K562 (cell line): ENCODE measurements around the gene SHISA5. TPM values are rescaled to one million over a fixed set of nuclear protein-coding genes. Genes with fewer than 3 reads are reported as not detected.
"Not testable (repeated sequence)": the region's sequence is repeated elsewhere in the genome, so short reads cannot be mapped to it uniquely, and the experiment has no call there.

Experiments used
- ATAC-seq: fragments of 200-7000 bp; cut with Tn5 transposase; 3 replicates; pipeline ENCODE4 v1.9.1; 2020; ENCODE audit warnings: moderate library complexity
- BruUV-seq: library from RNA; stranded (reverse); fragments of 400-500 nt; replicated peaks from 2 replicates; lab custom pipeline; 2021; lab: Mats Ljungman, UMichigan
- CTCF ChIA-PET: fragments of 300-600 bp; formaldehyde crosslinking; extraction: SDS; loops from one replicate; lab custom pipeline; 2021; ENCODE audit warnings: low intra/inter-chr PET ratio; lab: Yijun Ruan, JAX
- POLR2A ChIA-PET: fragments of 300-600, 350-650 bp; sonication (Branson Sonifier 250); formaldehyde crosslinking; extraction: SDS; loops from one replicate; lab custom pipeline; 2021; ENCODE audit warnings: antibody characterized with exemption, inconsistent platforms; lab: Yijun Ruan, JAX
- DNase-seq, 4 experiments: peaks; one replicate each; pipeline versions ENCODE4 v3.0.0 to v3.0.0-alpha.2; 2011 to 2018; ENCODE audit warnings: low spot score in 3 of 4, mixed read lengths in 3 of 4; ENCODE audit errors: extremely low read depth in 1 of 4
- FAIRE-seq: peaks from 2 replicates; lab custom pipeline; 2011; peaks lifted over from hg19 to GRCh38; lab: Jason Lieb, UNC
- H2AFZ ChIP-seq: 2 replicates; pipeline ENCODE4 v1.6.0; 2011; ENCODE audit warnings: low read depth, low read length, control low read depth, inconsistent platforms
- H3K27ac ChIP-seq: fragments of 200-600 bp; 3 replicates; pipeline ENCODE4 v1.8.0; 2011; ENCODE audit warnings: low read depth, mild to moderate bottlenecking, control low read depth, inconsistent platforms, low read length, moderate library complexity, mixed read lengths; ENCODE audit errors: extremely low read depth
- H3K27me3 ChIP-seq, 2 experiments: fragments of 300-600 bp in 1 of 2; 2 replicates in 1 of 2; 3 replicates in 1 of 2; pipeline versions ENCODE4 v1.6.0 to v1.8.0; 2011; ENCODE audit warnings: inconsistent platforms in 2 of 2, low read length in 2 of 2, mild to moderate bottlenecking in 1 of 2, mixed read lengths in 1 of 2, moderate library complexity in 1 of 2; ENCODE audit not compliant: control insufficient read depth in 2 of 2, insufficient read depth in 2 of 2
- H3K36me3 ChIP-seq: fragments of 300-600 bp; 3 replicates; pipeline ENCODE4 v1.8.0; 2011; ENCODE audit warnings: mild to moderate bottlenecking, low read length, inconsistent platforms; ENCODE audit not compliant: control insufficient read depth, insufficient read depth
- H3K4me1 ChIP-seq, 2 experiments: fragments of 200-600 bp in 1 of 2; replicated peaks in 1 of 2; 2 replicates in 1 of 2; 3 replicates in 1 of 2; pipeline versions ENCODE4 v1.5.1 to v1.8.0; 2011; ENCODE audit warnings: inconsistent platforms in 2 of 2, low read length in 2 of 2, mild to moderate bottlenecking in 1 of 2, mixed read lengths in 1 of 2, moderate library complexity in 1 of 2; ENCODE audit not compliant: control insufficient read depth in 2 of 2, insufficient read depth in 2 of 2
- H3K4me2 ChIP-seq: 2 replicates; pipeline ENCODE4 v1.6.1; 2011; ENCODE audit warnings: low read length, control low read depth, inconsistent platforms, mixed read lengths; ENCODE audit not compliant: insufficient read depth
- H3K4me3 ChIP-seq: fragments of 200-600 bp; sonication (generic), shearing (Covaris generic); 2 replicates; pipeline ENCODE4 v1.5.1; 2016; ENCODE audit warnings: control low read depth, inconsistent platforms
- H3K79me2 ChIP-seq: fragments of 200-600 bp; 3 replicates; pipeline ENCODE4 v1.8.0; 2011; ENCODE audit warnings: low read length, inconsistent platforms; ENCODE audit not compliant: control insufficient read depth, insufficient read depth
- H3K9ac ChIP-seq, 2 experiments: 2 replicates each; pipeline versions ENCODE4 v1.6.0 to v1.6.1; 2011; ENCODE audit warnings: low read depth in 2 of 2, low read length in 2 of 2, control low read depth in 1 of 2, inconsistent platforms in 1 of 2, mild to moderate bottlenecking in 1 of 2, mixed read lengths in 1 of 2; ENCODE audit not compliant: insufficient read depth in 1 of 2
- H3K9me1 ChIP-seq: one replicate; pipeline ENCODE4 v1.6.0; 2011; ENCODE audit warnings: inconsistent platforms, mild to moderate bottlenecking, low read length, moderate library complexity; ENCODE audit not compliant: control insufficient read depth, insufficient read depth
- H3K9me3 ChIP-seq: replicated peaks from 2 replicates; pipeline ENCODE4 v1.5.1; 2011; ENCODE audit warnings: low read depth, low read length, inconsistent platforms; ENCODE audit not compliant: control insufficient read depth, insufficient read depth
- H4K20me1 ChIP-seq: replicated peaks from 2 replicates; pipeline ENCODE4 v1.6.1; 2011; ENCODE audit warnings: low read length, inconsistent platforms, mixed read lengths; ENCODE audit not compliant: control insufficient read depth, insufficient read depth
- NCOR1 ChIP-seq: fragments of 450-650 bp; IDR thresholded peaks from 2 replicates; pipeline ENCODE4 v1.6.1; 2016; ENCODE audit warnings: mild to moderate bottlenecking, moderate library complexity
- NFATC3 ChIP-seq: fragments of 450-650 bp; IDR thresholded peaks from 2 replicates; pipeline ENCODE4 v1.6.1; 2017; ENCODE audit warnings: mild to moderate bottlenecking
- NFXL1 ChIP-seq: fragments of 450-650 bp; formaldehyde crosslinking; IDR thresholded peaks from 2 replicates; pipeline ENCODE4 v1.4.0; 2021; ENCODE audit warnings: mild to moderate bottlenecking
- NR4A1 ChIP-seq, 2 experiments: fragments of 250-450 bp in 1 of 2; fragments of 450-650 bp in 1 of 2; sonication (Bioruptor Pico) in 1 of 2; IDR thresholded peaks; 2 replicates each; pipeline versions ENCODE4 v1.4.0 to v1.6.1; 2016 to 2020; ENCODE audit warnings: mild to moderate bottlenecking in 2 of 2, missing compliant biosample characterization in 1 of 2, missing genetic modification characterization in 1 of 2, moderate library complexity in 1 of 2
- ZNF764 ChIP-seq: fragments of 250-450 bp; sonication (Bioruptor Pico); IDR thresholded peaks from 2 replicates; pipeline ENCODE4 v1.4.0; 2020; ENCODE audit warnings: low read depth, mild to moderate bottlenecking, moderate library complexity
- WGBS: fragments of 100-300 bp; shearing (Covaris generic); methylation state at CpG from one replicate; pipeline ENCODE4 v1.1.6; 2016; ENCODE audit warnings: low coverage, mixed read lengths; ENCODE audit not compliant: insufficient coverage; ENCODE audit errors: missing lambda C conversion rate; 5-methylcytosine and 5-hydroxymethylcytosine counted together
- in situ Hi-C: fragments of 300-500 bp; cut with MboI; formaldehyde crosslinking; loops from 4 replicates; pipeline ENCODE4 v1.15.0; 2018; ENCODE audit warnings: inconsistent platforms, mixed read lengths
- intact Hi-C: fragments of 100-400 bp; cut with micrococcal nuclease; formaldehyde crosslinking; loops from 2 replicates; pipeline ENCODE4 v1.14.2; 2022
- polyA plus RNA-seq, 8 experiments: library from polyadenylated mRNA; depleted of rRNA in 4 of 8; stranded (reverse) in 5 of 8; unstranded in 3 of 8; fragments of >200 nt; fragmentation: Nextera tagmentation in 2 of 8; fragmentation: Illumina TruSeq in 1 of 8; extraction: Ambion mirVana in 2 of 8; extraction: Trizol in 1 of 8; gene quantifications; 2 replicates each; pipeline versions ENCODE4 v1.2.1 to v1.2.3, GENCODE V29; 2011 to 2014; ENCODE audit warnings: inconsistent platforms in 1 of 8, missing spikeins in 1 of 8
- total RNA-seq, 7 experiments: library from RNA; depleted of rRNA in 6 of 7; stranded (reverse); fragments of >200 nt in 6 of 7; fragmentation: Illumina TruSeq in 2 of 7; extraction: Trizol in 2 of 7; gene quantifications; 2 replicates each; pipeline versions ENCODE4 v1.2.1 to v1.2.3, GENCODE V29; 2011 to 2021; ENCODE audit warnings: low replicate concordance in 1 of 7
- TF ChIP-seq, protein P1 (sequence below): sonication (generic); formaldehyde crosslinking; IDR thresholded peaks from 2 replicates; pipeline ENCODE4 v1.8.0; 2022; ENCODE audit warnings: missing genetic modification reagents, mild to moderate bottlenecking, moderate library complexity, borderline replicate concordance
- TF ChIP-seq, protein P2 (sequence below): fragments of 450-650 bp; IDR thresholded peaks from 2 replicates; pipeline ENCODE4 v1.7.0; 2016; ENCODE audit warnings: borderline replicate concordance

SHISA5 gene
- total and polyA plus RNA-seq, 9 of the 15 experiments (the other 6 are each of a cell fraction or from before 2014, with no cell fraction given), result 8.4 to 85.8 (median 56.1) TPM

DNA sequence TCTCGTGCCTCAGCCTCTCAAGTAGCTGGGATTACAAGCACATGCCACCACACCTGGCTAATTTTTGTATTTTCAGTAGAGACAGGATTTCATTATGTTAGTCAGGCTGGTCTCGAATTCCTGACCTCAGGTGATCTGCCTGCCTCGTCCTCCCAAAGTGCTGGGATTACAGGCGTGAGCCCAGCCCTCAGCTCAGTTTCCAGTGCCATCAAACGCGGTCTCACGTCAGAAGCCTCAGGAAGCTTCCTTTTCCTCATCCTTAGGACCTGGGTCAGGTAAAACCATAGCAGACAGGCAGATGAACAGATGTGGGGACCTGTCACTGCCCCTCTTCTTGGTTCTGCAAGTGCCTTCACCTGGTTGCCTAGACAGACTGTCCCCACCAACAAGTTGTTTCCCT, 47.7 kb upstream of the SHISA5 start:
- intact Hi-C loops, result loop anchor here (10.0 kb wide), 1 partner anchor 277 kb away; no protein-coding TSS in a partner anchor
- H3K9ac ChIP-seq, ATAC-seq, H2AFZ ChIP-seq, H3K27ac ChIP-seq, H3K9me3 ChIP-seq, FAIRE-seq, H3K4me3 ChIP-seq, H4K20me1 ChIP-seq, DNase-seq, H3K27me3 ChIP-seq, CTCF ChIA-PET, in situ Hi-C loops, BruUV-seq, H3K4me2 ChIP-seq: not testable (repeated sequence)
- peaks cover 11% of the 10 kb centered on the region for H3K9me1 ChIP-seq
- POLR2A ChIA-PET, result interaction anchor here (0.9 kb wide), 1 partner anchor 304 kb away, joined by 4 read pairs; no protein-coding TSS in a partner anchor
- H3K79me2 ChIP-seq, result peaks cover 53% of the 10 kb centered on the region
- peaks cover 16 to 28% of the 10 kb centered on the region in 2 experiments; a peak in 4 of 5 replicates for H3K4me1 ChIP-seq
- WGBS, result 88% methylated on average over 5 of the region's 7 CpGs
- H3K36me3 ChIP-seq, result peaks cover 63% of the 10 kb centered on the region; the same call in 2 of the 3 replicates

DNA sequence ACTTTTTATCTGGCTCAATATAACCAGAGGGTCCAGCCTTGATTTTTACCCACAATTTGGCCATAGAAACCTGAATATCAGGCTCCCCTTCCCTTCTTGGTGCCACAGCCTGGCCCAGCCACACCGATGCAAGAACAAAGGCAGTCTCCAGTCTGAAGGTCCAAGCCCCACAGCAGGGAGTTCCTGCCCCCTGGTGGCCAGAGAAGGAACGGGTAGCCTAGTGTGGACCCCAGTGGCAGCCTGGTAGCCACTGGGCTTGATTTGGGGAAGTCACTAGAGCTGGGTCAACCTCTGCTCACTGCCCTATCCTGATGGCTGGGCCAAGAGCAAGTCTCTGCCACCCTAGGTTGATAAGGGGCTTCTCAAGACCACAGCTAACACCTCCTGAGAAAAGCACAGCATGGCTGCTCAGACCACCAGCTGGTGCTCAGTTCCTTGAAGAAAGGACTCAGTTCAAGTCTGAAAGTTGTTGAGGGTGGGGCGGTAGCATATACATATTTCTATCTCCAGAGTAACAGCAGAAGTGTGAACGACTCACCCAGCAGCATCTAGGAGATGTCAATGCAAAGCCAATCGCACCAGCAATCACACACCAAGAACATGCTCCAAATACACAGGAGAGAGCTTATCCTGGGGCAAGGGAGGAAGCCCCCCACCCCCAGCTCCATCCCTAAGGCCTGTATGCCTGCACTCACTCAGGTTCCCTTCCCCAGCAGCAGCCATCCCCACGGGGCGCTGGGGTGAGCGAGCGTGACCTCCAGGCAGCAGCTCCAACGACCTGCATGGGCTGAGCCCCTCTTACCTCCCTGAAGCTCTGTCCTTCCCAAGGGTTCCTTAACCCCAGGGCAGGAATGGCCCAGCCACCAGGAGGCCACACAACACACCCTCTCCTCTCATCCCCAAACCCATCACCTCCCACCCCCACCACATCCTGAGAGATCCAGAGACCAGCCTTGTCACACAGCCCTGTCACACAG, 45.0 kb upstream of the SHISA5 start:
- FAIRE-seq, result peak; percentile 73
- H3K9me3 ChIP-seq, result no peaks in the 10 kb centered on the region
- H3K9ac ChIP-seq, result no peak overlapping the region; a peak in 1 of 4 replicates
- H3K4me3 ChIP-seq, result no peak overlapping the region
- H3K4me1 ChIP-seq, result peaks cover 7 to 11% of the 10 kb centered on the region in 2 experiments; a peak in 4 of 5 replicates
- no peaks in the 10 kb centered on the region for H3K27me3 ChIP-seq
- no TSS peak for BruUV-seq
- ATAC-seq, result peak; percentile 99
- no peak overlapping the region for H3K27ac ChIP-seq
- intact Hi-C loops, result loop anchor here (2.0 kb wide), 1 partner anchor 42 kb away; no protein-coding TSS in a partner anchor
- H3K36me3 ChIP-seq, result peaks cover 68% of the 10 kb centered on the region; the same call in 2 of the 3 replicates
- no peak overlapping the region for H3K4me2 ChIP-seq
- peaks cover 1% of the 10 kb centered on the region; the same call in 1 of the 2 replicates for H4K20me1 ChIP-seq
- ChIA-PET CTCF (interaction anchor here (1.3 to 1.4 kb wide), 2 partner anchors 83 to 148 kb away, joined by 3 to 4 read pairs; a partner anchor contains a TSS), POLR2A (interaction anchor here (0.6 to 1.8 kb wide), 9 partner anchors 9 to 354 kb away, joined by 3 to 6 read pairs (median 3); partner anchors contain the start of genes CCDC51 and TMA7)
- peak; percentile 54 to 79 (median 63) for DNase-seq
- in situ Hi-C loops, result no loop called here
- 66% methylated on average over 9 of the region's 10 CpGs for WGBS
- no peak overlapping the region for H2AFZ ChIP-seq
- H3K79me2 ChIP-seq, result peaks cover 27% of the 10 kb centered on the region
- H3K9me1 ChIP-seq, result peaks cover 9% of the 10 kb centered on the region
- TF ChIP-seq ZNF764 (CRISPR knock-in tag), result no peak
- no peak for TF ChIP-seq NFATC3
- TF ChIP-seq NFXL1, result no peak
- TF ChIP-seq NCOR1, result no peak
- TF ChIP-seq, protein P1, sequence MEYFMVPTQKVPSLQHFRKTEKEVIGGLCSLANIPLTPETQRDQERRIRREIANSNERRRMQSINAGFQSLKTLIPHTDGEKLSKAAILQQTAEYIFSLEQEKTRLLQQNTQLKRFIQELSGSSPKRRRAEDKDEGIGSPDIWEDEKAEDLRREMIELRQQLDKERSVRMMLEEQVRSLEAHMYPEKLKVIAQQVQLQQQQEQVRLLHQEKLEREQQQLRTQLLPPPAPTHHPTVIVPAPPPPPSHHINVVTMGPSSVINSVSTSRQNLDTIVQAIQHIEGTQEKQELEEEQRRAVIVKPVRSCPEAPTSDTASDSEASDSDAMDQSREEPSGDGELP (CRISPR knock-in tag), result peak; percentile 24; the same call in 1 of the 2 replicates
- TF ChIP-seq, protein P2, sequence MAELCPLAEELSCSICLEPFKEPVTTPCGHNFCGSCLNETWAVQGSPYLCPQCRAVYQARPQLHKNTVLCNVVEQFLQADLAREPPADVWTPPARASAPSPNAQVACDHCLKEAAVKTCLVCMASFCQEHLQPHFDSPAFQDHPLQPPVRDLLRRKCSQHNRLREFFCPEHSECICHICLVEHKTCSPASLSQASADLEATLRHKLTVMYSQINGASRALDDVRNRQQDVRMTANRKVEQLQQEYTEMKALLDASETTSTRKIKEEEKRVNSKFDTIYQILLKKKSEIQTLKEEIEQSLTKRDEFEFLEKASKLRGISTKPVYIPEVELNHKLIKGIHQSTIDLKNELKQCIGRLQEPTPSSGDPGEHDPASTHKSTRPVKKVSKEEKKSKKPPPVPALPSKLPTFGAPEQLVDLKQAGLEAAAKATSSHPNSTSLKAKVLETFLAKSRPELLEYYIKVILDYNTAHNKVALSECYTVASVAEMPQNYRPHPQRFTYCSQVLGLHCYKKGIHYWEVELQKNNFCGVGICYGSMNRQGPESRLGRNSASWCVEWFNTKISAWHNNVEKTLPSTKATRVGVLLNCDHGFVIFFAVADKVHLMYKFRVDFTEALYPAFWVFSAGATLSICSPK, result no peak
- no peak for TF ChIP-seq NR4A1 (CRISPR knock-in tag; IDR thresholded peaks at IDR 0.05)
- no peak for TF ChIP-seq NR4A1 (tag; IDR thresholded peaks at IDR 0.05)
